Measurements from ENCODE around the gene ZSWIM9. TPM values are rescaled to one million over a fixed set of nuclear protein-coding genes. Genes with fewer than 3 reads are reported as not detected.
"Not testable (repeated sequence)": the region's sequence is repeated elsewhere in the genome, so short reads cannot be mapped to it uniquely, and the experiment has no call there.

ZSWIM9 gene
- total RNA-seq, 2 donors from 2014 or later, result 9.9 to 13.0 TPM

- Mint-ChIP-seq H3K9me3 (no peaks in the 10 kb centered on the region), H3K27ac (no peak overlapping the region), H3K4me3 (no peak overlapping the region), H3K36me3 (ENCODE audit: low read depth) (peaks cover 8% of the 10 kb centered on the region), H3K27me3 (ENCODE audit: insufficient read depth) (no peaks in the 10 kb centered on the region), H3K4me1 (peaks cover 18% of the 10 kb centered on the region)
- Histone ChIP-seq H3K27me3 (ENCODE audit: control insufficient read depth, insufficient read depth, low read length, poor library complexity, severe bottlenecking) (no peaks in the 10 kb centered on the region), H3K9ac (ENCODE audit: extremely low read depth, low read length, poor library complexity, severe bottlenecking) (no peak overlapping the region), H3K4me1 (ENCODE audit: control insufficient read depth, insufficient read depth, low read length) (peaks cover 4% of the 10 kb centered on the region), H3K27ac (ENCODE audit: low read depth, low read length) (no peak overlapping the region), H3K4me3 (ENCODE audit: low read length) (no peak overlapping the region), H3K9me3 (ENCODE audit: control insufficient read depth, low read length) (no peaks in the 10 kb centered on the region), H3K36me3 (ENCODE audit: control insufficient read depth, insufficient read depth, low read length) (no peaks in the 10 kb centered on the region)
- no peak for DNase-seq
- TF ChIP-seq, protein P1, sequence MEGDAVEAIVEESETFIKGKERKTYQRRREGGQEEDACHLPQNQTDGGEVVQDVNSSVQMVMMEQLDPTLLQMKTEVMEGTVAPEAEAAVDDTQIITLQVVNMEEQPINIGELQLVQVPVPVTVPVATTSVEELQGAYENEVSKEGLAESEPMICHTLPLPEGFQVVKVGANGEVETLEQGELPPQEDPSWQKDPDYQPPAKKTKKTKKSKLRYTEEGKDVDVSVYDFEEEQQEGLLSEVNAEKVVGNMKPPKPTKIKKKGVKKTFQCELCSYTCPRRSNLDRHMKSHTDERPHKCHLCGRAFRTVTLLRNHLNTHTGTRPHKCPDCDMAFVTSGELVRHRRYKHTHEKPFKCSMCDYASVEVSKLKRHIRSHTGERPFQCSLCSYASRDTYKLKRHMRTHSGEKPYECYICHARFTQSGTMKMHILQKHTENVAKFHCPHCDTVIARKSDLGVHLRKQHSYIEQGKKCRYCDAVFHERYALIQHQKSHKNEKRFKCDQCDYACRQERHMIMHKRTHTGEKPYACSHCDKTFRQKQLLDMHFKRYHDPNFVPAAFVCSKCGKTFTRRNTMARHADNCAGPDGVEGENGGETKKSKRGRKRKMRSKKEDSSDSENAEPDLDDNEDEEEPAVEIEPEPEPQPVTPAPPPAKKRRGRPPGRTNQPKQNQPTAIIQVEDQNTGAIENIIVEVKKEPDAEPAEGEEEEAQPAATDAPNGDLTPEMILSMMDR (conservative IDR thresholded peaks at IDR 0.05), result no peak
- WGBS, 2 experiments (ENCODE audit: insufficient coverage in 1 of 2, insufficient read length in 1 of 2), result 77 to 86% methylated on average over 5 to 6 of the region's 6 CpGs
Observed at GRCh38 chr19:48218997-48219396, 48.5 kb downstream of the ZSWIM9 start.

DNA sequence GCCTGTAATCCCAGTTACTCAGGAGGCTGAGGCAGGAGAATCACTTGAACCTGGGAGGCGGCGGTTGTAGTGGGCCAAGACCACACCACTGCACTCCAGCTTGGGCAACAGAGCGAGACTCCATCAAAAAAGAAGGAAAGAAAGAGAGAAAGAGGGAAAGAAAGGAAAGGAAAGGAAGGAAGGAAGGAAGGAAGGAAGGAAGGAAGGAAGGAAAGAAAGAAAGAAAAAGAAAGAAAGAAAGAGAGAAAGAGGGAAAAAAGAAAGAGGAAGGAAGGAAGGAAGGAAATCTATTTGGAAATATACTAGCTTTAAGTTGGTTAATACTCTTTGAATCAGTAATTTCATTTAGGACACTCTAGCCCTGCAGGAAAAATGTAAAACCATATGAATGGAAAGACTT is 50.3 kb downstream of the ZSWIM9 start:
- H3K36me3 ChIP-seq (ENCODE audit: control insufficient read depth, insufficient read depth, low read length); H3K9ac ChIP-seq (ENCODE audit: extremely low read depth, low read length, poor library complexity, severe bottlenecking); H3K9me3 Mint-ChIP-seq; H3K27me3 Mint-ChIP-seq (ENCODE audit: insufficient read depth); H3K27ac Mint-ChIP-seq; H3K27ac ChIP-seq (ENCODE audit: low read depth, low read length); H3K27me3 ChIP-seq (ENCODE audit: control insufficient read depth, insufficient read depth, low read length, poor library complexity, severe bottlenecking); H3K36me3 Mint-ChIP-seq (ENCODE audit: low read depth); DNase-seq; H3K9me3 ChIP-seq (ENCODE audit: control insufficient read depth, low read length); H3K4me1 ChIP-seq (ENCODE audit: control insufficient read depth, insufficient read depth, low read length); H3K4me3 ChIP-seq (ENCODE audit: low read length); H3K4me3 Mint-ChIP-seq: not testable (repeated sequence)
- H3K4me1 Mint-ChIP-seq, result peaks cover 18% of the 10 kb centered on the region
- 82 to 100% methylated on average over 2 to 3 of the region's 3 CpGs for WGBS, 2 experiments (ENCODE audit: insufficient coverage in 1 of 2, insufficient read length in 1 of 2)

- Histone ChIP-seq H3K4me3 (ENCODE audit: low read length) (no peak overlapping the region), H3K27me3 (ENCODE audit: control insufficient read depth, insufficient read depth, low read length, poor library complexity, severe bottlenecking) (no peaks in the 10 kb centered on the region), H3K9me3 (ENCODE audit: control insufficient read depth, low read length) (no peaks in the 10 kb centered on the region), H3K27ac (ENCODE audit: low read depth, low read length) (no peak overlapping the region), H3K4me1 (ENCODE audit: control insufficient read depth, insufficient read depth, low read length) (peaks cover 4% of the 10 kb centered on the region), H3K9ac (ENCODE audit: extremely low read depth, low read length, poor library complexity, severe bottlenecking) (no peak overlapping the region), H3K36me3 (ENCODE audit: control insufficient read depth, insufficient read depth, low read length) (no peaks in the 10 kb centered on the region)
- Mint-ChIP-seq H3K9me3 (no peaks in the 10 kb centered on the region), H3K4me1 (peaks cover 18% of the 10 kb centered on the region), H3K4me3 (no peak overlapping the region), H3K27me3 (ENCODE audit: insufficient read depth) (no peaks in the 10 kb centered on the region), H3K27ac (no peak overlapping the region), H3K36me3 (ENCODE audit: low read depth) (peaks cover 6% of the 10 kb centered on the region)
- TF ChIP-seq, protein P1 (conservative IDR thresholded peaks at IDR 0.05), result no peak
- no peak for DNase-seq
- WGBS, 2 experiments (ENCODE audit: insufficient coverage in 1 of 2, insufficient read length in 1 of 2), result 94 to 100% methylated on average over 4 to 5 of the region's 5 CpGs
Observed at GRCh38 chr19:48221628-48222027, 51.1 kb downstream of the ZSWIM9 start.

- Mint-ChIP-seq H3K36me3 (ENCODE audit: low read depth) (peaks cover 54% of the 10 kb centered on the region), H3K27ac (no peak overlapping the region), H3K9me3 (peaks cover 9% of the 10 kb centered on the region), H3K27me3 (ENCODE audit: insufficient read depth) (no peaks in the 10 kb centered on the region), H3K4me3 (no peak overlapping the region), H3K4me1 (no peaks in the 10 kb centered on the region)
- TF ChIP-seq, protein P1 (conservative IDR thresholded peaks at IDR 0.05), result no peak
- peaks cover 8% of the 10 kb centered on the region for H3K9me3 ChIP-seq (ENCODE audit: control insufficient read depth, low read length)
- H3K36me3 ChIP-seq (ENCODE audit: control insufficient read depth, insufficient read depth, low read length), result peaks cover 14% of the 10 kb centered on the region
- H3K27me3 ChIP-seq (ENCODE audit: control insufficient read depth, insufficient read depth, low read length, poor library complexity, severe bottlenecking), result no peaks in the 10 kb centered on the region
- WGBS, 2 experiments (ENCODE audit: insufficient coverage in 1 of 2, insufficient read length in 1 of 2), result 87 to 92% methylated on average over 10 to 16 of the region's 19 CpGs
- no peak overlapping the region for H3K27ac ChIP-seq (ENCODE audit: low read depth, low read length)
- no peak overlapping the region for H3K9ac ChIP-seq (ENCODE audit: extremely low read depth, low read length, poor library complexity, severe bottlenecking)
- H3K4me1 ChIP-seq (ENCODE audit: control insufficient read depth, insufficient read depth, low read length), result no peaks in the 10 kb centered on the region
- no peak for DNase-seq
- H3K4me3 ChIP-seq (ENCODE audit: low read length), result no peak overlapping the region
Observed at GRCh38 chr19:48230555-48231129, 60.2 kb downstream of the ZSWIM9 start.
